Measurements from ENCODE around the gene AP1M2. TPM values are rescaled to one million over a fixed set of nuclear protein-coding genes. Genes with fewer than 3 reads are reported as not detected.

The AP1M2 gene
- total RNA-seq, 1 experiment from 2014 or later, result 146 TPM

DNA sequence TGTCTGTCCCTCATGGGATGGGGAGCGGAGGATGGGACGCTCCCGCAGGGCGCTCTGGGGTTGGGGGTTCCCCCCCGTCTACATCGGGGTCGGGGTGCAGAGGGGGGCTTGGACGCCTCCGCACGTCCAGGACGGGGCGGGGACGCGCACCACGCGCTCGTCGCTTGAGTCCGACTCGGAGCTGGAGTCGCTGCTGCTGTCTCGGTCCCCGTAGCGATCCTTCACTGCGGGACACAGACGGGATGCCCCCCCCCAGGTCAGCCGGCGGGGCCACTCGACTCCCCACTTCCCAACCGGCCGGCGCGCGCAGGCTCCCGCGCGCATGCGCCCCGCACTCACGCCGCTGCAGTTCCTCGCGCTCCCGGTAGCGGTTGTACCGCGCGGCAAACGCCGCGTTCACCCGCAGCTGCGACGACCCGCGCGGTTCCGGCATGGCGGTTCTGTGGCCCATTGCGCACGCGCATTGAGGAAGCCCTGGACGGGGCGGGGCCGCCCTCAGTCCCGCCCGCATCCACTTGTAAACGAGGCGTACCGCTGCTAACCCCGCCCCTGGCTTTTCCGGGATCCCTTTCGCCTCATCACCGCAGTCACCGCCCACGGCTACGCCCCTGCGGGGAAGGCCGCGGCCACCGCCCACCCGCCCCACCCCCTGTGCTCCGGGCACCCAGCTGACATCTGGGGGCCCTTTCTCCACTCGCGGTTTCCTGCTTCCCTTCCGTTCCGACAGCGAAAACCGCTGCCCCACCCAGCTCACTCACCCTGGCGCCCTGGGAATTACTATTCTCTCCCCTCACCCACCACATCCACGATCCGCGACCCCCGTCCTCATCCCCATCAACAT is 21.3 kb downstream of the AP1M2 start, which contains the start of gene KRI1:
Gene KRI1 (minus strand): TSS at position 444 of the 841 bp plus-strand sequence. CDS start 11 bp downstream, at position 433.
- H4K5ac ChIP-seq (ENCODE audit: insufficient read length, low read depth, low read length), result no peak within 1 kb of the TSS
- no peaks in the 10 kb centered on the region for H4K20me1 ChIP-seq (ENCODE audit: control insufficient read depth, insufficient read depth, insufficient read length)
- no peak within 1 kb of the TSS for H4K91ac ChIP-seq (ENCODE audit: insufficient read length, low read depth, low read length)
- WGBS (ENCODE audit: extremely low coverage, insufficient read length, low lambda C conversion rate), result no CpG with 5 or more reads among the region's 94 CpGs
- H3T11ph ChIP-seq (ENCODE audit: low read length), result no peak within 1 kb of the TSS
- H3K4me1 ChIP-seq (ENCODE audit: insufficient read depth, low read length), result no peaks in the 10 kb centered on the region
- Mint-ChIP-seq H3K4me3 (peak within 1 kb of the TSS; percentile 97 to 99), H3K36me3 (ENCODE audit: insufficient read depth in 1 of 3, low read depth in 3 of 3) (peaks cover 19 to 23% (median 19%) of the 10 kb centered on the region in 3 experiments), H3K9me3 (no peaks in the 10 kb centered on the region), H3K27me3 (ENCODE audit: low read depth) (peaks cover 16% of the 10 kb centered on the region), H3K4me1 (peaks cover 31 to 33% of the 10 kb centered on the region in 2 experiments), H3K27ac (peak within 1 kb of the TSS; percentile 94 to 99 (median 99))
- H3K27me3 ChIP-seq (ENCODE audit: insufficient read depth, low read length), result no peaks in the 10 kb centered on the region
- H3K23me2 ChIP-seq (ENCODE audit: insufficient read length, low read depth, low read length, poor library complexity, severe bottlenecking), result peaks cover 10% of the 10 kb centered on the region
- no peak within 1 kb of the TSS for H2BK5ac ChIP-seq (ENCODE audit: insufficient read length, low read length)
- H2BK15ac ChIP-seq (ENCODE audit: low read depth, low read length), result no peak within 1 kb of the TSS
- peak; percentile 97 for DNase-seq
- H3K79me2 ChIP-seq (ENCODE audit: insufficient read depth, low read length), result no peaks in the 10 kb centered on the region
- H2BK20ac ChIP-seq (ENCODE audit: low read depth, low read length, poor library complexity, severe bottlenecking), result no peak within 1 kb of the TSS
- no peak within 1 kb of the TSS for H2BK120ac ChIP-seq (ENCODE audit: low read depth, low read length, poor library complexity, severe bottlenecking)
- no peak within 1 kb of the TSS for H2AK5ac ChIP-seq (ENCODE audit: insufficient read length, low read length)
- TF ChIP-seq, protein P1, sequence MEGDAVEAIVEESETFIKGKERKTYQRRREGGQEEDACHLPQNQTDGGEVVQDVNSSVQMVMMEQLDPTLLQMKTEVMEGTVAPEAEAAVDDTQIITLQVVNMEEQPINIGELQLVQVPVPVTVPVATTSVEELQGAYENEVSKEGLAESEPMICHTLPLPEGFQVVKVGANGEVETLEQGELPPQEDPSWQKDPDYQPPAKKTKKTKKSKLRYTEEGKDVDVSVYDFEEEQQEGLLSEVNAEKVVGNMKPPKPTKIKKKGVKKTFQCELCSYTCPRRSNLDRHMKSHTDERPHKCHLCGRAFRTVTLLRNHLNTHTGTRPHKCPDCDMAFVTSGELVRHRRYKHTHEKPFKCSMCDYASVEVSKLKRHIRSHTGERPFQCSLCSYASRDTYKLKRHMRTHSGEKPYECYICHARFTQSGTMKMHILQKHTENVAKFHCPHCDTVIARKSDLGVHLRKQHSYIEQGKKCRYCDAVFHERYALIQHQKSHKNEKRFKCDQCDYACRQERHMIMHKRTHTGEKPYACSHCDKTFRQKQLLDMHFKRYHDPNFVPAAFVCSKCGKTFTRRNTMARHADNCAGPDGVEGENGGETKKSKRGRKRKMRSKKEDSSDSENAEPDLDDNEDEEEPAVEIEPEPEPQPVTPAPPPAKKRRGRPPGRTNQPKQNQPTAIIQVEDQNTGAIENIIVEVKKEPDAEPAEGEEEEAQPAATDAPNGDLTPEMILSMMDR (conservative IDR thresholded peaks at IDR 0.05), result peak; percentile 56; the same call in 2 of the 3 replicates
- H3K9me3 ChIP-seq (ENCODE audit: control insufficient read depth, low read depth, low read length), result no peaks in the 10 kb centered on the region
- no peak within 1 kb of the TSS for H3K27ac ChIP-seq (ENCODE audit: insufficient read length, low read depth, low read length)
- H3K79me1 ChIP-seq (ENCODE audit: insufficient read depth, low read depth, low read length, poor library complexity, severe bottlenecking), result no peaks in the 10 kb centered on the region
- no peak within 1 kb of the TSS for H2AFZ ChIP-seq (ENCODE audit: low read length)
- no peak within 1 kb of the TSS for H3K23ac ChIP-seq (ENCODE audit: insufficient read length, low read depth, low read length)
- H3K9ac ChIP-seq (ENCODE audit: extremely low read depth, insufficient read length, low read length), result peak within 1 kb of the TSS; percentile 56
- H3K4me2 ChIP-seq (ENCODE audit: insufficient read depth, insufficient read length, low read length), result peak within 1 kb of the TSS; percentile 45
- H3K4ac ChIP-seq (ENCODE audit: low read depth, low read length), result no peak within 1 kb of the TSS
- no peak within 1 kb of the TSS for H2BK12ac ChIP-seq (ENCODE audit: insufficient read length, low read depth, low read length)
- peak within 1 kb of the TSS; percentile 54; the same call in 1 of the 2 replicates for H3K14ac ChIP-seq (ENCODE audit: insufficient read depth, low read length)
- H3K56ac ChIP-seq (ENCODE audit: insufficient read length, low read depth, low read length), result no peak within 1 kb of the TSS
- peak within 1 kb of the TSS; percentile 27 for H3K18ac ChIP-seq (ENCODE audit: insufficient read length, low read depth, low read length)
- H4K8ac ChIP-seq (replicated peaks; ENCODE audit: insufficient read length, low read depth, low read length), result no peak within 1 kb of the TSS

All from H9 (cell line).